Stimulated activated naive CD8-positive, alpha-beta T cell treated with anti-CD3 and anti-CD28 coated beads, Interleukin-15, amount 100 ng/mL, for 72 hours (primary cell): ENCODE measurements around the gene FAM204A.
A peak's percentile ranks its signal among the peaks of the same experiment; 100 is the strongest.

Experiments
- ATAC-seq: fragments of 150-1000 bp; cut with Tn5 transposase; 2 replicates; pipeline ENCODE4 v1.10.0; 2021; ENCODE audit warnings: mild to moderate bottlenecking, moderate library complexity
- DNase-seq, 2 donors: peaks; one replicate each; pipeline ENCODE4 v3.0.0; 2021 to 2022
- H3K27ac Mint-ChIP-seq, 2 donors: one replicate each; pipeline ENCODE4 v1.8.0; 2022; ENCODE audit warnings: mild to moderate bottlenecking in 2 of 2, mixed read lengths in 2 of 2, moderate library complexity in 2 of 2
- H3K27me3 Mint-ChIP-seq: one replicate; pipeline ENCODE4 v1.8.0; 2022; ENCODE audit warnings: mixed read lengths
- H3K4me1 Mint-ChIP-seq: one replicate; pipeline ENCODE4 v1.8.0; 2022; ENCODE audit warnings: mild to moderate bottlenecking, mixed read lengths
- H3K4me3 Mint-ChIP-seq, 2 donors: one replicate each; pipeline ENCODE4 v1.8.0; 2022; ENCODE audit warnings: mild to moderate bottlenecking in 2 of 2, mixed read lengths in 2 of 2, moderate library complexity in 1 of 2
- H3K9me3 Mint-ChIP-seq, 2 donors: one replicate each; pipeline ENCODE4 v1.8.0; 2022; ENCODE audit warnings: mixed read lengths in 2 of 2

Gene FAM204A

GRCh38 chr10:118273662-118274061, 68.5 kb downstream of the FAM204A start:
- no peak overlapping the region for H3K27ac Mint-ChIP-seq
- DNase-seq: no peak
- peaks cover 23% of the 10 kb centered on the region for H3K27me3 Mint-ChIP-seq
- no peak overlapping the region for H3K4me3 Mint-ChIP-seq
- H3K4me1 Mint-ChIP-seq: no peaks in the 10 kb centered on the region
- ATAC-seq: no peak
- H3K9me3 Mint-ChIP-seq: peaks cover 7 to 9% of the 10 kb centered on the region in 2 donors

- Mint-ChIP-seq H3K4me1 (no peaks in the 10 kb centered on the region), H3K4me3 (no peak overlapping the region), H3K27me3 (peaks cover 32% of the 10 kb centered on the region), H3K27ac (no peak overlapping the region), H3K9me3 (peaks cover under 1 to 7% of the 10 kb centered on the region in 2 donors)
- DNase-seq: no peak
- no peak for ATAC-seq
These were observed 69.4 kb downstream of the FAM204A start for GRCh38 chr10:118272767-118273166.

GRCh38 chr10:118272149-118272721, 69.9 kb downstream of the FAM204A start:
- peaks cover 37% of the 10 kb centered on the region for H3K27me3 Mint-ChIP-seq
- ATAC-seq: no peak
- DNase-seq: no peak

GRCh38 chr10:118271671-118272070, 70.5 kb downstream of the FAM204A start:
- H3K27ac Mint-ChIP-seq: no peak overlapping the region
- H3K4me1 Mint-ChIP-seq: no peaks in the 10 kb centered on the region
- no peak for ATAC-seq
- H3K27me3 Mint-ChIP-seq: peaks cover 42% of the 10 kb centered on the region
- H3K4me3 Mint-ChIP-seq: no peak overlapping the region
- no peak for DNase-seq
- no peaks in the 10 kb centered on the region for H3K9me3 Mint-ChIP-seq

More at GRCh38 chr10:118272149-118272721, 69.9 kb downstream of the FAM204A start:
- no peaks in the 10 kb centered on the region for H3K4me1 Mint-ChIP-seq
- H3K9me3 Mint-ChIP-seq: peaks cover 0 to 2% of the 10 kb centered on the region in 2 donors
- H3K4me3 Mint-ChIP-seq: no peak overlapping the region
- H3K27ac Mint-ChIP-seq: no peak overlapping the region

- ATAC-seq: no peak
- no peaks in the 10 kb centered on the region for H3K4me1 Mint-ChIP-seq
- H3K27me3 Mint-ChIP-seq: peaks cover 62% of the 10 kb centered on the region
- H3K4me3 Mint-ChIP-seq: no peak overlapping the region
- H3K9me3 Mint-ChIP-seq: no peaks in the 10 kb centered on the region
- DNase-seq: no peak
- no peak overlapping the region for H3K27ac Mint-ChIP-seq
These were observed 75.9 kb downstream of the FAM204A start for GRCh38 chr10:118266098-118266748.

GRCh38 chr10:118264838-118265470, 77.2 kb downstream of the FAM204A start:
- Mint-ChIP-seq H3K27me3 (peaks cover 71% of the 10 kb centered on the region), H3K27ac (no peak overlapping the region), H3K4me1 (no peaks in the 10 kb centered on the region), H3K9me3 (no peaks in the 10 kb centered on the region), H3K4me3 (no peak overlapping the region)
- DNase-seq (no peak), ATAC-seq (no peak)

- no peak overlapping the region for H3K4me3 Mint-ChIP-seq
- no peak overlapping the region for H3K27ac Mint-ChIP-seq
- DNase-seq: no peak
- H3K27me3 Mint-ChIP-seq: peaks cover 71% of the 10 kb centered on the region
- no peaks in the 10 kb centered on the region for H3K4me1 Mint-ChIP-seq
- no peak for ATAC-seq
- no peaks in the 10 kb centered on the region for H3K9me3 Mint-ChIP-seq
These were observed 77.9 kb downstream of the FAM204A start for GRCh38 chr10:118264252-118264651.

- Mint-ChIP-seq H3K27ac (no peak overlapping the region), H3K4me1 (no peaks in the 10 kb centered on the region), H3K27me3 (peaks cover 74% of the 10 kb centered on the region), H3K9me3 (no peaks in the 10 kb centered on the region), H3K4me3 (no peak overlapping the region)
- DNase-seq: no peak
- no peak for ATAC-seq
These were observed 79.6 kb downstream of the FAM204A start for GRCh38 chr10:118262538-118262937.

- DNase-seq (peak; percentile 27 to 34), ATAC-seq (peak; percentile 67)
- H3K9me3 Mint-ChIP-seq: no peaks in the 10 kb centered on the region
- H3K27ac Mint-ChIP-seq: no peak overlapping the region
- peaks cover 82% of the 10 kb centered on the region for H3K27me3 Mint-ChIP-seq
- no peaks in the 10 kb centered on the region for H3K4me1 Mint-ChIP-seq
- no peak overlapping the region for H3K4me3 Mint-ChIP-seq
These were observed 82.7 kb downstream of the FAM204A start for GRCh38 chr10:118259288-118259906.

GRCh38 chr10:118258285-118258684, 83.8 kb downstream of the FAM204A start:
- Mint-ChIP-seq H3K27ac (no peak overlapping the region), H3K27me3 (peaks cover 77% of the 10 kb centered on the region), H3K4me1 (no peaks in the 10 kb centered on the region), H3K9me3 (no peaks in the 10 kb centered on the region), H3K4me3 (no peak overlapping the region)
- DNase-seq: no peak
- ATAC-seq: no peak

GRCh38 chr10:118256825-118257570, 85.1 kb downstream of the FAM204A start:
- Mint-ChIP-seq H3K4me1 (no peaks in the 10 kb centered on the region), H3K4me3 (no peak overlapping the region), H3K27ac (no peak overlapping the region), H3K9me3 (no peaks in the 10 kb centered on the region), H3K27me3 (peaks cover 67% of the 10 kb centered on the region)
- no peak for ATAC-seq
- no peak for DNase-seq

- no peak overlapping the region for H3K27ac Mint-ChIP-seq
- H3K4me1 Mint-ChIP-seq: no peaks in the 10 kb centered on the region
- no peaks in the 10 kb centered on the region for H3K9me3 Mint-ChIP-seq
- DNase-seq (no peak), ATAC-seq (no peak)
- peaks cover 66% of the 10 kb centered on the region for H3K27me3 Mint-ChIP-seq
- H3K4me3 Mint-ChIP-seq: no peak overlapping the region
These were observed 85.9 kb downstream of the FAM204A start for GRCh38 chr10:118256209-118256608.

GRCh38 chr10:118255355-118255754, 86.8 kb downstream of the FAM204A start:
- Mint-ChIP-seq H3K27me3 (peaks cover 67% of the 10 kb centered on the region), H3K27ac (no peak overlapping the region), H3K4me1 (no peaks in the 10 kb centered on the region), H3K9me3 (no peaks in the 10 kb centered on the region), H3K4me3 (no peak overlapping the region)
- no peak for DNase-seq
- no peak for ATAC-seq

- Mint-ChIP-seq H3K27ac (no peak overlapping the region), H3K4me1 (no peaks in the 10 kb centered on the region), H3K9me3 (no peaks in the 10 kb centered on the region), H3K27me3 (peaks cover 67% of the 10 kb centered on the region), H3K4me3 (no peak overlapping the region)
- ATAC-seq (no peak), DNase-seq (no peak)
These were observed 87.5 kb downstream of the FAM204A start for GRCh38 chr10:118254654-118255053.

- Mint-ChIP-seq H3K4me1 (no peaks in the 10 kb centered on the region), H3K4me3 (no peak overlapping the region), H3K27ac (no peak overlapping the region), H3K27me3 (peaks cover 68% of the 10 kb centered on the region), H3K9me3 (no peaks in the 10 kb centered on the region)
- DNase-seq (no peak), ATAC-seq (no peak)
These were observed 88.7 kb downstream of the FAM204A start for GRCh38 chr10:118253397-118253796.
